ENCODE measurements around the gene GPRC5B. TPM values are rescaled to one million over a fixed set of nuclear protein-coding genes. Genes with fewer than 3 reads are reported as not detected.

Gene GPRC5B
- total and polyA plus RNA-seq, 2 of the 8 experiments (the other 6 are each of a cell fraction or from before 2014, with no cell fraction given): 106 to 160 TPM

- TF ChIP-seq, protein P1, sequence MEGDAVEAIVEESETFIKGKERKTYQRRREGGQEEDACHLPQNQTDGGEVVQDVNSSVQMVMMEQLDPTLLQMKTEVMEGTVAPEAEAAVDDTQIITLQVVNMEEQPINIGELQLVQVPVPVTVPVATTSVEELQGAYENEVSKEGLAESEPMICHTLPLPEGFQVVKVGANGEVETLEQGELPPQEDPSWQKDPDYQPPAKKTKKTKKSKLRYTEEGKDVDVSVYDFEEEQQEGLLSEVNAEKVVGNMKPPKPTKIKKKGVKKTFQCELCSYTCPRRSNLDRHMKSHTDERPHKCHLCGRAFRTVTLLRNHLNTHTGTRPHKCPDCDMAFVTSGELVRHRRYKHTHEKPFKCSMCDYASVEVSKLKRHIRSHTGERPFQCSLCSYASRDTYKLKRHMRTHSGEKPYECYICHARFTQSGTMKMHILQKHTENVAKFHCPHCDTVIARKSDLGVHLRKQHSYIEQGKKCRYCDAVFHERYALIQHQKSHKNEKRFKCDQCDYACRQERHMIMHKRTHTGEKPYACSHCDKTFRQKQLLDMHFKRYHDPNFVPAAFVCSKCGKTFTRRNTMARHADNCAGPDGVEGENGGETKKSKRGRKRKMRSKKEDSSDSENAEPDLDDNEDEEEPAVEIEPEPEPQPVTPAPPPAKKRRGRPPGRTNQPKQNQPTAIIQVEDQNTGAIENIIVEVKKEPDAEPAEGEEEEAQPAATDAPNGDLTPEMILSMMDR (IDR thresholded peaks at IDR 0.05; ENCODE audit: control extremely low read depth in 1 of 3, insufficient read depth in 1 of 3, low read depth in 1 of 3, low read length in 3 of 3): no peak
These were observed 44.0 kb downstream of the GPRC5B start (continued) for GRCh38 chr16:19840524-19841110.
